ENCODE data around the gene SPOCD1. TPM values are rescaled to one million over a fixed set of nuclear protein-coding genes. Genes with fewer than 3 reads are reported as not detected.
A peak's percentile ranks its signal among the peaks of the same experiment; 100 is the strongest.

Gene SPOCD1
- total RNA-seq, 1 donor from 2014 or later: 1.5 TPM

GRCh38 chr1:31790641-31791091 lies 25.2 kb downstream of the SPOCD1 start:
- no peaks in the 10 kb centered on the region for H3K9me3 Mint-ChIP-seq (ENCODE audit: unreplicated experiment)
- peaks cover 4% of the 10 kb centered on the region for H3K4me1 Mint-ChIP-seq (ENCODE audit: unreplicated experiment)
- no peak for DNase-seq (ENCODE audit: low spot score)
- no peaks in the 10 kb centered on the region for H3K36me3 Mint-ChIP-seq (ENCODE audit: low read depth, unreplicated experiment)
- TF ChIP-seq CTCF (IDR thresholded peaks at IDR 0.05; ENCODE audit: unreplicated experiment): no peak
- H3K27ac Mint-ChIP-seq (ENCODE audit: unreplicated experiment): no peak overlapping the region
- H3K27me3 Mint-ChIP-seq (ENCODE audit: unreplicated experiment): peaks cover 12% of the 10 kb centered on the region
- H3K4me3 Mint-ChIP-seq (ENCODE audit: unreplicated experiment): no peak overlapping the region

GRCh38 chr1:31790140-31790539 lies 25.7 kb downstream of the SPOCD1 start:
- peak overlapping the region; percentile 31 for H3K27ac Mint-ChIP-seq (ENCODE audit: unreplicated experiment)
- no peaks in the 10 kb centered on the region for H3K9me3 Mint-ChIP-seq (ENCODE audit: unreplicated experiment)
- no peak overlapping the region for H3K4me3 Mint-ChIP-seq (ENCODE audit: unreplicated experiment)
- TF ChIP-seq CTCF (IDR thresholded peaks at IDR 0.05; ENCODE audit: unreplicated experiment): no peak
- DNase-seq (ENCODE audit: low spot score): no peak
- H3K27me3 Mint-ChIP-seq (ENCODE audit: unreplicated experiment): peaks cover 10% of the 10 kb centered on the region
- no peaks in the 10 kb centered on the region for H3K36me3 Mint-ChIP-seq (ENCODE audit: low read depth, unreplicated experiment)
- peaks cover 4% of the 10 kb centered on the region for H3K4me1 Mint-ChIP-seq (ENCODE audit: unreplicated experiment)

- Mint-ChIP-seq H3K27me3 (ENCODE audit: unreplicated experiment) (peaks cover 10% of the 10 kb centered on the region), H3K9me3 (ENCODE audit: unreplicated experiment) (no peaks in the 10 kb centered on the region), H3K36me3 (ENCODE audit: low read depth, unreplicated experiment) (no peaks in the 10 kb centered on the region), H3K27ac (ENCODE audit: unreplicated experiment) (peak overlapping the region; percentile 74), H3K4me3 (ENCODE audit: unreplicated experiment) (peak overlapping the region; percentile 92), H3K4me1 (ENCODE audit: unreplicated experiment) (peaks cover 6% of the 10 kb centered on the region)
- peak; percentile 100 for DNase-seq (ENCODE audit: low spot score)
- TF ChIP-seq CTCF (IDR thresholded peaks at IDR 0.05; ENCODE audit: unreplicated experiment): peak; percentile 72
Observed at GRCh38 chr1:31789259-31790065, 26.4 kb downstream of the SPOCD1 start.

- peak overlapping the region; percentile 92 for H3K4me3 Mint-ChIP-seq (ENCODE audit: unreplicated experiment)
- no peaks in the 10 kb centered on the region for H3K36me3 Mint-ChIP-seq (ENCODE audit: low read depth, unreplicated experiment)
- no peak for TF ChIP-seq CTCF (IDR thresholded peaks at IDR 0.05; ENCODE audit: unreplicated experiment)
- peak overlapping the region; percentile 61 for H3K27ac Mint-ChIP-seq (ENCODE audit: unreplicated experiment)
- H3K9me3 Mint-ChIP-seq (ENCODE audit: unreplicated experiment): no peaks in the 10 kb centered on the region
- H3K27me3 Mint-ChIP-seq (ENCODE audit: unreplicated experiment): peaks cover 10% of the 10 kb centered on the region
- no peak for DNase-seq (ENCODE audit: low spot score)
- peaks cover 8% of the 10 kb centered on the region for H3K4me1 Mint-ChIP-seq (ENCODE audit: unreplicated experiment)
Observed at GRCh38 chr1:31788825-31789256, 27.0 kb downstream of the SPOCD1 start.

Measured in endothelial cell (in vitro differentiated cells).